RWPE2 (cell line): Measurements from ENCODE around the gene PTGES2.

Source experiments
- ATAC-seq: fragments of 200-7000 bp; cut with Tn5 transposase; 3 replicates; pipeline ENCODE4 v1.9.1; 2021; ENCODE audit warnings: low read depth
- DNase-seq: peaks from one replicate; pipeline ENCODE4 v3.0.0-alpha.2; 2020; ENCODE audit warnings: low spot score
- H3K27ac ChIP-seq: fragments of 450-650 bp; 2 replicates; pipeline ENCODE4 v1.5.1; 2017; ENCODE audit warnings: mild to moderate bottlenecking; ENCODE audit not compliant: poor library complexity, severe bottlenecking
- H3K27me3 ChIP-seq: fragments of 250-450 bp; sonication (Bioruptor Pico); 2 replicates; pipeline ENCODE4 v1.5.1; 2021; ENCODE audit warnings: mild to moderate bottlenecking, moderate library complexity; ENCODE audit not compliant: insufficient read depth, poor library complexity, severe bottlenecking
- H3K36me3 ChIP-seq: fragments of 250-450 bp; sonication (Bioruptor Pico); 2 replicates; pipeline ENCODE4 v1.5.1; 2020; ENCODE audit warnings: low read depth, mild to moderate bottlenecking, moderate library complexity
- H3K4me1 ChIP-seq: fragments of 250-450 bp; sonication (Bioruptor Pico); 2 replicates; pipeline ENCODE4 v1.5.1; 2021; ENCODE audit warnings: mild to moderate bottlenecking, moderate library complexity; ENCODE audit not compliant: insufficient read depth, poor library complexity, severe bottlenecking
- H3K4me3 ChIP-seq: fragments of 250-450 bp; sonication (Bioruptor Pico); 2 replicates; pipeline ENCODE4 v1.5.1; 2021; ENCODE audit warnings: mild to moderate bottlenecking, moderate library complexity; ENCODE audit not compliant: severe bottlenecking
- H3K9me3 ChIP-seq: fragments of 250-450 bp; sonication (Bioruptor Pico); 2 replicates; pipeline ENCODE4 v1.5.1; 2021; ENCODE audit warnings: mild to moderate bottlenecking, moderate library complexity; ENCODE audit not compliant: severe bottlenecking
- CTCF ChIP-seq: fragments of 450-650 bp; IDR thresholded peaks from one replicate; pipeline ENCODE4 v1.5.1; 2017; ENCODE audit warnings: mild to moderate bottlenecking, moderate library complexity; ENCODE audit not compliant: poor library complexity, severe bottlenecking

PTGES2 gene

GRCh38 chr9:128099932-128100491 is 27.5 kb downstream of the PTGES2 start:
- no peak for TF ChIP-seq CTCF
- no peak for ATAC-seq
- Histone ChIP-seq H3K27ac (peak overlapping the region; percentile 74), H3K36me3 (peaks cover 28% of the 10 kb centered on the region), H3K27me3 (no peaks in the 10 kb centered on the region), H3K4me1 (peaks cover 14% of the 10 kb centered on the region), H3K4me3 (peak overlapping the region; percentile 37), H3K9me3 (no peaks in the 10 kb centered on the region)
- no peak for DNase-seq

GRCh38 chr9:128099231-128099931 is 28.1 kb downstream of the PTGES2 start:
- Histone ChIP-seq H3K36me3 (peaks cover 27% of the 10 kb centered on the region), H3K27me3 (no peaks in the 10 kb centered on the region), H3K9me3 (no peaks in the 10 kb centered on the region), H3K4me1 (peaks cover 17% of the 10 kb centered on the region), H3K27ac (peak overlapping the region; percentile 74), H3K4me3 (peak overlapping the region; percentile 37)
- TF ChIP-seq CTCF: no peak
- ATAC-seq: no peak
- no peak for DNase-seq

- TF ChIP-seq CTCF: no peak
- peak overlapping the region; percentile 74 for H3K27ac ChIP-seq
- peaks cover 24% of the 10 kb centered on the region for H3K4me1 ChIP-seq
- H3K4me3 ChIP-seq: peak overlapping the region; percentile 37
- H3K27me3 ChIP-seq: no peaks in the 10 kb centered on the region
- DNase-seq (peak; percentile 97), ATAC-seq (peak; percentile 73)
- H3K36me3 ChIP-seq: peaks cover 19% of the 10 kb centered on the region
- H3K9me3 ChIP-seq: no peaks in the 10 kb centered on the region
Measured at GRCh38 chr9:128098297-128099230, 29.0 kb downstream of the PTGES2 start.

GRCh38 chr9:128097543-128098296 is 29.8 kb downstream of the PTGES2 start:
- Histone ChIP-seq H3K4me1 (peaks cover 27% of the 10 kb centered on the region), H3K9me3 (no peaks in the 10 kb centered on the region), H3K27ac (peak overlapping the region; percentile 74), H3K36me3 (peaks cover 11% of the 10 kb centered on the region), H3K4me3 (no peak overlapping the region), H3K27me3 (no peaks in the 10 kb centered on the region)
- ATAC-seq (no peak), DNase-seq (no peak)
- no peak for TF ChIP-seq CTCF
